Hepatocyte (in vitro differentiated cells): ENCODE data around the gene GPAT3.

Experiments used
- CTCF ChIP-seq: fragments of 200-600 bp; sonication (generic); IDR thresholded peaks from 2 replicates; pipeline ENCODE4 v1.5.1; 2016; ENCODE audit warnings: antibody characterized with exemption, mild to moderate bottlenecking; ENCODE audit not compliant: poor library complexity
- EZH2 ChIP-seq: fragments of 200-600 bp; sonication (generic); IDR thresholded peaks from 2 replicates; pipeline ENCODE4 v1.6.1; 2016; ENCODE audit warnings: antibody characterized with exemption, mild to moderate bottlenecking, borderline replicate concordance
- EZH2phosphoT487 ChIP-seq: fragments of 200-600 bp; sonication (generic); IDR thresholded peaks from one replicate; pipeline ENCODE4 v1.6.1; 2018; ENCODE audit warnings: antibody characterized with exemption, mild to moderate bottlenecking, low read depth, moderate library complexity; ENCODE audit not compliant: unreplicated experiment, severe bottlenecking

- TF ChIP-seq CTCF (no peak), EZH2 (no peak), EZH2phosphoT487 (no peak)
These were observed 68.4 kb downstream of the GPAT3 start for GRCh38 chr4:83604321-83604720.
